Neutrophil (primary cell): ENCODE results near the gene VWA5B2.
"Not testable (repeated sequence)": the region's sequence is repeated elsewhere in the genome, so short reads cannot be mapped to it uniquely, and the experiment has no call there.

Source experiments
- H3K27ac ChIP-seq: fragments of 200-600 bp; sonication (generic); 2 replicates; pipeline ENCODE4 v1.5.1; 2016; ENCODE audit warnings: mild to moderate bottlenecking, moderate library complexity
- H3K27me3 ChIP-seq: fragments of 200-600 bp; sonication (generic); 2 replicates; pipeline ENCODE4 v1.6.0; 2016; ENCODE audit warnings: mild to moderate bottlenecking
- H3K36me3 ChIP-seq: fragments of 200-600 bp; sonication (generic); 2 replicates; pipeline ENCODE4 v1.5.1; 2017
- H3K4me1 ChIP-seq, 2 experiments: fragments of 200-600 bp in 1 of 2; sonication (generic) in 1 of 2; 1 replicate in 1 of 2; 2 replicates in 1 of 2; pipeline versions ENCODE4 v1.5.1 to v1.6.1; 2013 to 2016; ENCODE audit warnings: low read depth in 1 of 2, low read length in 1 of 2, mild to moderate bottlenecking in 1 of 2, moderate library complexity in 1 of 2; ENCODE audit not compliant: control insufficient read depth in 1 of 2, insufficient read depth in 1 of 2
- H3K4me3 ChIP-seq, 2 experiments: fragments of 200-600 bp in 1 of 2; sonication (generic) in 1 of 2; 1 replicate in 1 of 2; 2 replicates in 1 of 2; pipeline ENCODE4 v1.5.1; 2013 to 2016; ENCODE audit warnings: low read depth in 1 of 2, low read length in 1 of 2, mild to moderate bottlenecking in 1 of 2, moderate library complexity in 1 of 2
- H3K9me3 ChIP-seq: fragments of 200-600 bp; sonication (generic); 2 replicates; pipeline ENCODE4 v1.5.1; 2016
- CTCF ChIP-seq: fragments of 200-600 bp; sonication (generic); IDR thresholded peaks from 2 replicates; pipeline ENCODE4 v1.5.1; 2016; ENCODE audit warnings: antibody characterized with exemption

The VWA5B2 gene

GRCh38 chr3:184261270-184261853 is 32.0 kb downstream of the VWA5B2 start, which contains the start of gene CAMK2N2:
CAMK2N2 (minus strand) TSS chr3:184261553; CDS start chr3:184261285, 268 bp downstream.
- H3K27me3 ChIP-seq = peaks cover 88% of the 10 kb centered on the region
- no peak within 1 kb of the TSS for H3K27ac ChIP-seq
- peaks cover 15 to 26% of the 10 kb centered on the region in 2 experiments for H3K4me1 ChIP-seq
- TF ChIP-seq CTCF = no peak
- H3K4me3 ChIP-seq = peak within 1 kb of the TSS; percentile 3 to 51
- H3K36me3 ChIP-seq = no peaks in the 10 kb centered on the region
- H3K9me3 ChIP-seq = no peaks in the 10 kb centered on the region

- peak overlapping the region; percentile 3 to 51 for H3K4me3 ChIP-seq
- H3K9me3 ChIP-seq = no peaks in the 10 kb centered on the region
- H3K36me3 ChIP-seq = no peaks in the 10 kb centered on the region
- peaks cover 96% of the 10 kb centered on the region for H3K27me3 ChIP-seq
- H3K27ac ChIP-seq = no peak overlapping the region
- peaks cover 15 to 26% of the 10 kb centered on the region in 2 experiments for H3K4me1 ChIP-seq
- no peak for TF ChIP-seq CTCF
Measured at GRCh38 chr3:184261854-184262763, 32.7 kb downstream of the VWA5B2 start.

- no peak overlapping the region for H3K27ac ChIP-seq
- TF ChIP-seq CTCF = no peak
- H3K4me1 ChIP-seq = peaks cover 15 to 26% of the 10 kb centered on the region in 2 experiments
- H3K4me3 ChIP-seq = no peak overlapping the region
- no peaks in the 10 kb centered on the region for H3K9me3 ChIP-seq
- peaks cover 98% of the 10 kb centered on the region for H3K27me3 ChIP-seq
- no peaks in the 10 kb centered on the region for H3K36me3 ChIP-seq
Measured at GRCh38 chr3:184262764-184263179, 33.4 kb downstream of the VWA5B2 start.

DNA sequence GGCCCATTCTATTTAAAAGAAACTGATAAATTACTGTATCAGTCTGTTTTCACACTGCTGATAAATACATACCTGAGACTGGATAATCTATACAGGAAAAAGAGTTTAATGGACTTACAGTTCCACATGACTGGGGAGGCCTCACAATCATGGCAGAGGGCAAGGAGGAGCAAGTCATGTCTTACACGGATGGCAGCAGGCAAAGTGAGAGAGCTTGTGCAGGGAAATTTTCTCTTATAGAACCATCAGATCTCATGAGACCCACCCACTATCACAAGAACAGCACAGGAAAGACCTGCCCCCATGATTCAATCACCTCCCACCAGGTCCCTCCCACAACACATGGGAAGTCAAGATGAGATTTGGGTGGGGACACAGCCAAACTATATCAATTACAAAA is 37.9 kb downstream of the VWA5B2 start:
- H3K4me3 ChIP-seq, H3K4me1 ChIP-seq, H3K9me3 ChIP-seq, H3K27ac ChIP-seq, H3K36me3 ChIP-seq: not testable (repeated sequence)
- peaks cover 91% of the 10 kb centered on the region for H3K27me3 ChIP-seq

- no peak for TF ChIP-seq CTCF
- H3K9me3 ChIP-seq = no peaks in the 10 kb centered on the region
- no peaks in the 10 kb centered on the region for H3K36me3 ChIP-seq
- H3K27me3 ChIP-seq = peaks cover 93% of the 10 kb centered on the region
- no peak overlapping the region for H3K4me3 ChIP-seq
- no peaks in the 10 kb centered on the region for H3K4me1 ChIP-seq
- H3K27ac ChIP-seq = no peak overlapping the region
Measured at GRCh38 chr3:184272269-184272668, 42.9 kb downstream of the VWA5B2 start.

DNA sequence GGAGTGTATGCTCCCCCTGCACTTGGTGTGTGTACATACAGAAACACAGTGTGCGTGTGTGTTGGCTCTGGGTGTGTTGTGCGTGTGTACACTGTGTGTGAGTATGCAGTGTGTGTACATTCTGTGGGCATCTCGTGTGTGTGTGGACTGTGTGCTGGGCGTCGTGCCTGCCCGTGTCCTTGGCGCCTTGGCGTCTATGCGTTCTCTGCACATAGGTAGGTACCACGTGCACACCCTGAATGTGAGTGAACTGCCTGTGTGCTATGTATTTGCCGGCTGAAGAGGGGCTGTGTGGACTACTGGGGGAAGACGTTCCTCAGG is 46.0 kb downstream of the VWA5B2 start:
- Histone ChIP-seq H3K4me1 (no peaks in the 10 kb centered on the region), H3K27ac (no peak overlapping the region), H3K36me3 (no peaks in the 10 kb centered on the region), H3K4me3 (no peak overlapping the region), H3K9me3 (no peaks in the 10 kb centered on the region), H3K27me3 (peaks cover 92% of the 10 kb centered on the region)
- TF ChIP-seq CTCF = no peak
